ENCODE measurements around the gene MINK1. TPM values are rescaled to one million over a fixed set of nuclear protein-coding genes. Genes with fewer than 3 reads are reported as not detected.

The MINK1 gene
- total RNA-seq, 1 donor from 2014 or later: 111 TPM

DNA sequence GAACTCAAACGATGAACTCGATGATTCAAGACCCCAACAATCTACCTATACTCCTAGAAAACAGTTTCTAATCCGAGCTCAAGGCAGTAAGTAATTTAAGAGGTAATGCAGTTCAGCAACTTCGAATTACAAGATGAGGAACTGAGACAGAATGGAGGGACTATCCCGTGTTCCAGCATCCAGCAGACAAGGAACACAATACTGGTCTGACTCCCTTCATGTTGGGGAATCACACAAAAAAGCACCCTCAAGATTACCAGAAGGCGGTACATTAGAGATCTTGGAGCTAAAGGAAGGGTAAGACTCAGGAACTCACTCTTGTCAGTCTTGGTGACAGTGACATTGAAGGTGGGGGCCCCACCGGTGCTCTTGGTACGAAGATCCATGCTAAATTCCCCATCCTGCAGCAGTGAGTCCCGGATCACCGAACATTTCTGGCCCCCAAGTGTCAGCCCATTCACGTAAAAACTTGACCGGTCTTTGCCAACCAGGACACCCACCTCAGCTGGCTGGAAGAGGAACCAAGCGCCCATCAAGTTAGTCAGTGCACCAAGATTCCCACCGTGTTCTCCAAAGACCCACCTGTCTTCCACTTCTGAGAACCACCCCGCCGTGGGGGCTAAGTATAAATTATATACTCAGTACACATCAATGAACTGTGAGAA lies 113.3 kb downstream of the MINK1 start:
- Mint-ChIP-seq H3K4me1 (ENCODE audit: unreplicated experiment) (peaks cover 44% of the 10 kb centered on the region), H3K4me3 (peak overlapping the region; percentile 96), H3K36me3 (peaks cover 17% of the 10 kb centered on the region), H3K27me3 (no peaks in the 10 kb centered on the region), H3K9me3 (no peaks in the 10 kb centered on the region), H3K27ac (peak overlapping the region; percentile 87)
- DNase-seq (ENCODE audit: extremely low spot score, unreplicated experiment): no peak
- TF ChIP-seq, protein P1, sequence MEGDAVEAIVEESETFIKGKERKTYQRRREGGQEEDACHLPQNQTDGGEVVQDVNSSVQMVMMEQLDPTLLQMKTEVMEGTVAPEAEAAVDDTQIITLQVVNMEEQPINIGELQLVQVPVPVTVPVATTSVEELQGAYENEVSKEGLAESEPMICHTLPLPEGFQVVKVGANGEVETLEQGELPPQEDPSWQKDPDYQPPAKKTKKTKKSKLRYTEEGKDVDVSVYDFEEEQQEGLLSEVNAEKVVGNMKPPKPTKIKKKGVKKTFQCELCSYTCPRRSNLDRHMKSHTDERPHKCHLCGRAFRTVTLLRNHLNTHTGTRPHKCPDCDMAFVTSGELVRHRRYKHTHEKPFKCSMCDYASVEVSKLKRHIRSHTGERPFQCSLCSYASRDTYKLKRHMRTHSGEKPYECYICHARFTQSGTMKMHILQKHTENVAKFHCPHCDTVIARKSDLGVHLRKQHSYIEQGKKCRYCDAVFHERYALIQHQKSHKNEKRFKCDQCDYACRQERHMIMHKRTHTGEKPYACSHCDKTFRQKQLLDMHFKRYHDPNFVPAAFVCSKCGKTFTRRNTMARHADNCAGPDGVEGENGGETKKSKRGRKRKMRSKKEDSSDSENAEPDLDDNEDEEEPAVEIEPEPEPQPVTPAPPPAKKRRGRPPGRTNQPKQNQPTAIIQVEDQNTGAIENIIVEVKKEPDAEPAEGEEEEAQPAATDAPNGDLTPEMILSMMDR (conservative IDR thresholded peaks at IDR 0.05): no peak

DNA sequence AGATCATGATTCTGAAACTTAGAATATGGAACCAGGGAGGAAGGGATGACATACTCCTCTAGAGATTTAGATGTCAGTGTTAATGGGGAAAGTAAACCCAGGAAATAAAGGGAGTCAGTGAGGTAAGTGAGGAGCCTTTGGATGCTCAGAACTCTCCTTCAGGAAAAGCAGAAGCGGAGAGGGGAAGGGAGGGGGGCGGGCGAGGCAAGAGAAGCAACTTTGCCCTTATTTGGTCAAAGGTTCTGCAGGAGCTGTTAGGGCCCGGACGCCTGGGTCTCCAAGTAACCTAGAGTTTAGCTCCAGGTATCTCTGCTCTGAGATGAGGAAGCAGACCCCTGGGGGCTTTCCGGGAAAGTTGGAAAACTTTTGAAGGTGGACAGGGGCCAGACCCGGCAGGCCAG lies 113.9 kb downstream of the MINK1 start:
- TF ChIP-seq, protein P1 (conservative IDR thresholded peaks at IDR 0.05): no peak
- H3K36me3 Mint-ChIP-seq: peaks cover 13% of the 10 kb centered on the region
- no peaks in the 10 kb centered on the region for H3K9me3 Mint-ChIP-seq
- peak overlapping the region; percentile 87 for H3K27ac Mint-ChIP-seq
- H3K4me1 Mint-ChIP-seq (ENCODE audit: unreplicated experiment): peaks cover 38% of the 10 kb centered on the region
- H3K27me3 Mint-ChIP-seq: no peaks in the 10 kb centered on the region
- peak overlapping the region; percentile 96 for H3K4me3 Mint-ChIP-seq
- DNase-seq (ENCODE audit: extremely low spot score, unreplicated experiment): no peak

Other genes with a start within 250 kb of the MINK1 start
- gene SMTNL2, start 248.8 kb upstream of the MINK1 start, total RNA-seq (ENCODE audit: low replicate concordance): 19.4 and 25.5 TPM in 2 replicates
- 2.1 and 4.9 TPM in 2 replicates for gene ALOX15, start 191.7 kb upstream of the MINK1 start, total RNA-seq (ENCODE audit: low replicate concordance)
- 72.7 and 92.9 TPM in 2 replicates for gene PELP1, start 129.2 kb upstream of the MINK1 start, total RNA-seq (ENCODE audit: low replicate concordance)
- 22.9 and 47.4 TPM in 2 replicates for gene ARRB2, start 122.7 kb upstream of the MINK1 start, total RNA-seq (ENCODE audit: low replicate concordance)
- gene MED11, start 101.9 kb upstream of the MINK1 start, total RNA-seq (ENCODE audit: low replicate concordance): 17.6 and 21.8 TPM in 2 replicates
- gene ZMYND15, start 93.5 kb upstream of the MINK1 start, total RNA-seq (ENCODE audit: low replicate concordance): 0.70 and 1.4 TPM in 2 replicates
- 15.2 and 23.0 TPM in 2 replicates for gene CXCL16, start 93.4 kb upstream of the MINK1 start, total RNA-seq (ENCODE audit: low replicate concordance)
- 5.3 and 9.6 TPM in 2 replicates for gene TM4SF5, start 61.5 kb upstream of the MINK1 start, total RNA-seq (ENCODE audit: low replicate concordance)
- gene VMO1, start 47.0 kb upstream of the MINK1 start, total RNA-seq (ENCODE audit: low replicate concordance): 1.2 and 1.8 TPM in 2 replicates
- 4.7 and 9.8 TPM in 2 replicates for gene GLTPD2, start 44.4 kb upstream of the MINK1 start, total RNA-seq (ENCODE audit: low replicate concordance)
- gene PSMB6, start 37.2 kb upstream of the MINK1 start, total RNA-seq (ENCODE audit: low replicate concordance): 117 and 124 TPM in 2 replicates
- gene PLD2, start 26.2 kb upstream of the MINK1 start, total RNA-seq (ENCODE audit: low replicate concordance): 58.7 and 69.3 TPM in 2 replicates
- gene C17orf107, start 66.2 kb downstream of the MINK1 start, total RNA-seq (ENCODE audit: low replicate concordance): 4.4 and 9.3 TPM in 2 replicates
- gene CHRNE, start 69.8 kb downstream of the MINK1 start, total RNA-seq (ENCODE audit: low replicate concordance): 0.27 and 0.52 TPM in 2 replicates
- not detected in 2 replicates for gene GP1BA, start 98.9 kb downstream of the MINK1 start, total RNA-seq (ENCODE audit: low replicate concordance)
- 60.2 and 63.6 TPM in 2 replicates for gene SLC25A11, start 106.7 kb downstream of the MINK1 start, total RNA-seq (ENCODE audit: low replicate concordance)
- 98.8 and 132 TPM in 2 replicates for gene RNF167, start 106.9 kb downstream of the MINK1 start, total RNA-seq (ENCODE audit: low replicate concordance)
- 404 and 455 TPM in 2 replicates for gene PFN1, start 115.2 kb downstream of the MINK1 start, total RNA-seq (ENCODE audit: low replicate concordance)
- 4.8 and 24.0 TPM in 2 replicates for gene ENO3, start 117.8 kb downstream of the MINK1 start, total RNA-seq (ENCODE audit: low replicate concordance)
- 60.5 and 73.1 TPM in 2 replicates for gene SPAG7, start 134.5 kb downstream of the MINK1 start, total RNA-seq (ENCODE audit: low replicate concordance)
- gene CAMTA2, start 154.3 kb downstream of the MINK1 start, total RNA-seq (ENCODE audit: low replicate concordance): 26.3 and 35.6 TPM in 2 replicates
- 0.72 and 0.86 TPM in 2 replicates for gene INCA1, start 164.2 kb downstream of the MINK1 start, total RNA-seq (ENCODE audit: low replicate concordance)
- gene KIF1C, start 164.6 kb downstream of the MINK1 start, total RNA-seq (ENCODE audit: low replicate concordance): 102 and 130 TPM in 2 replicates
- 0.19 and 1.5 TPM in 2 replicates for gene SLC52A1, start 202.1 kb downstream of the MINK1 start, total RNA-seq (ENCODE audit: low replicate concordance)
- gene ZFP3, start 245.1 kb downstream of the MINK1 start, total RNA-seq (ENCODE audit: low replicate concordance): 0.53 and 2.3 TPM in 2 replicates

All from type B pancreatic cell (in vitro differentiated cells).